ENCODE results near the gene KIAA0753. TPM values are rescaled to one million over a fixed set of nuclear protein-coding genes. Genes with fewer than 3 reads are reported as not detected.

Gene KIAA0753
- total and polyA plus RNA-seq, 9 of the 15 experiments (the other 6 are each of a cell fraction or from before 2014, with no cell fraction given): 2.0 to 9.0 (median 6.9) TPM

DNA sequence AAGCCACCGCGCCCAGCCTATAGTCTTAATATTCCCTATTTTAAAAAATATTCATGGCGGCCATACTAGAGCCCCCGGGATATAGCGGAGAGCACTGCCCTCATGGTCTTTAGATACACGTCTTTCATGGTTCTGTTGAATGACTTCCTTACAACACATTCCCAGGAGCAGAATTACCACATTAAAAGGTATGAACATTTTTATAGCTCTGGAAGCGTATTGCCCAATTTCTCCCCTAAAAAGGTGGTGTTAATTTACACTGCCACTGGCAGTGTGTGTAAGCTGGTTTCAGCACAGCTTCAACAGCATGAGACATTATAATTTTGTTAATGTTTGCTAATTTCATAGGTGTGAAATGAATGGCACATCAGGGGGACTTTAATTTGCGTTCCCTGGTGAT lies 30.1 kb upstream of the KIAA0753 start (continued):
- no peak for TF ChIP-seq FOS (IDR thresholded peaks at IDR 0.05; ENCODE audit: extremely low read depth, insufficient read length)
- no peak for TF ChIP-seq U2AF1 (optimal IDR thresholded peaks at IDR 0.05; ENCODE audit: low read depth, low read length)
- TF ChIP-seq SREBF1 (IDR thresholded peaks at IDR 0.05; ENCODE audit: borderline replicate concordance, low read depth, low read length): no peak
- no peak for TF ChIP-seq ATF1 (CRISPR knock-in tag; IDR thresholded peaks at IDR 0.05)
- no peak for TF ChIP-seq ATF1 (tag; IDR thresholded peaks at IDR 0.05)
- TF ChIP-seq, protein P1, sequence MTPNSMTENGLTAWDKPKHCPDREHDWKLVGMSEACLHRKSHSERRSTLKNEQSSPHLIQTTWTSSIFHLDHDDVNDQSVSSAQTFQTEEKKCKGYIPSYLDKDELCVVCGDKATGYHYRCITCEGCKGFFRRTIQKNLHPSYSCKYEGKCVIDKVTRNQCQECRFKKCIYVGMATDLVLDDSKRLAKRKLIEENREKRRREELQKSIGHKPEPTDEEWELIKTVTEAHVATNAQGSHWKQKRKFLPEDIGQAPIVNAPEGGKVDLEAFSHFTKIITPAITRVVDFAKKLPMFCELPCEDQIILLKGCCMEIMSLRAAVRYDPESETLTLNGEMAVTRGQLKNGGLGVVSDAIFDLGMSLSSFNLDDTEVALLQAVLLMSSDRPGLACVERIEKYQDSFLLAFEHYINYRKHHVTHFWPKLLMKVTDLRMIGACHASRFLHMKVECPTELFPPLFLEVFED (CRISPR knock-in tag; conservative IDR thresholded peaks at IDR 0.05): no peak
- no peak for TF ChIP-seq GABPB2 (CRISPR knock-in tag; conservative IDR thresholded peaks at IDR 0.05)
- no peak for TF ChIP-seq KAT7 (CRISPR knock-in tag; IDR thresholded peaks at IDR 0.05; ENCODE audit: borderline replicate concordance)
- TF ChIP-seq, protein P2, sequence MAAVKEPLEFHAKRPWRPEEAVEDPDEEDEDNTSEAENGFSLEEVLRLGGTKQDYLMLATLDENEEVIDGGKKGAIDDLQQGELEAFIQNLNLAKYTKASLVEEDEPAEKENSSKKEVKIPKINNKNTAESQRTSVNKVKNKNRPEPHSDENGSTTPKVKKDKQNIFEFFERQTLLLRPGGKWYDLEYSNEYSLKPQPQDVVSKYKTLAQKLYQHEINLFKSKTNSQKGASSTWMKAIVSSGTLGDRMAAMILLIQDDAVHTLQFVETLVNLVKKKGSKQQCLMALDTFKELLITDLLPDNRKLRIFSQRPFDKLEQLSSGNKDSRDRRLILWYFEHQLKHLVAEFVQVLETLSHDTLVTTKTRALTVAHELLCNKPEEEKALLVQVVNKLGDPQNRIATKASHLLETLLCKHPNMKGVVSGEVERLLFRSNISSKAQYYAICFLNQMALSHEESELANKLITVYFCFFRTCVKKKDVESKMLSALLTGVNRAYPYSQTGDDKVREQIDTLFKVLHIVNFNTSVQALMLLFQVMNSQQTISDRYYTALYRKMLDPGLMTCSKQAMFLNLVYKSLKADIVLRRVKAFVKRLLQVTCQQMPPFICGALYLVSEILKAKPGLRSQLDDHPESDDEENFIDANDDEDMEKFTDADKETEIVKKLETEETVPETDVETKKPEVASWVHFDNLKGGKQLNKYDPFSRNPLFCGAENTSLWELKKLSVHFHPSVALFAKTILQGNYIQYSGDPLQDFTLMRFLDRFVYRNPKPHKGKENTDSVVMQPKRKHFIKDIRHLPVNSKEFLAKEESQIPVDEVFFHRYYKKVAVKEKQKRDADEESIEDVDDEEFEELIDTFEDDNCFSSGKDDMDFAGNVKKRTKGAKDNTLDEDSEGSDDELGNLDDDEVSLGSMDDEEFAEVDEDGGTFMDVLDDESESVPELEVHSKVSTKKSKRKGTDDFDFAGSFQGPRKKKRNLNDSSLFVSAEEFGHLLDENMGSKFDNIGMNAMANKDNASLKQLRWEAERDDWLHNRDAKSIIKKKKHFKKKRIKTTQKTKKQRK (IDR thresholded peaks at IDR 0.05; ENCODE audit: borderline replicate concordance, low read depth, low read length): no peak
- no peak for TF ChIP-seq MCM2 (IDR thresholded peaks at IDR 0.05; ENCODE audit: low read depth)
- TF ChIP-seq SMARCB1 (IDR thresholded peaks at IDR 0.05; ENCODE audit: insufficient read length, low read depth): no peak

Data from K562 (cell line).